ENCODE results near the gene NADSYN1.
A peak's percentile ranks its signal among the peaks of the same experiment; 100 is the strongest.

The NADSYN1 gene

DNA sequence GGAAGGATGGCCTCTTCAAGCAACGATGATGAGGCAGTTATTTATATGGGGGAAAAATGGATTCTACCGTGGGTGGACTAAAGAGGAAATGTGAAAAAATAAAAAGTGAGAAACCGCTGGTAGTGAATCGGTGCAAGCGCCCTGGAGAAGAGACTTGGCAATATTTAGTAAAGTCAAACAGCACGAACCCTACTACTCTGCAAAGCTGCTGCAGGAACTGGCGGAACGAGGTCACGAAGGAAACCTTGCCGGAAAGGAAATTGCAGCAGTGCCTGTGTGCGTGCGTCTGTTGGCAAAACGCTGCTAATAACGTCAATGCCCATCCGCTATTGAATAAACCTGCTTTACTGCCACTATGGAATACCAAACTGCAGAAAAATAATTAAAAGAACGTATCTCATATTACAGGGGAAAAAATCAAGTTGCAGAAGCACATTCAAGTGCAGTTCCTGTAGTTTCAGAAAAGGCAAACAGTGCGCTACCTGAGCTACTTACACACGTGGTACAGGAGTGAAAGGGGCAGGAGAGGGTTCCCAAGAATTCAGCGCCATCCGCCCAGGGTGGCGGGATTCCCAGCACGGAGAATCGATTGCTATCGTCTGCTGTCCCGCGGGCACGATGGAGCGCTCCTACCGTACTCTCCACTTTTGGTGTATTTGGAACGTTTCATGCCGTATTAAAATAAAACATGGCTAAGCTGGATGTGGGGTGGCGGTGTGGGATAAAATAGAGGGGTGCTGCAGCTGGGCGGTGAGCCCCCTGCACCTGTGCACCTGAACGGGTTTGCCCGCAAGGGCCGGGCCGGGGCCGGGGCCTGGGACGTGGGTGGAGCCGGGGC, 585 bp upstream of the NADSYN1 start:
- Histone ChIP-seq H3K9me3 (ENCODE audit: control insufficient read depth, low read length) (no peaks in the 10 kb centered on the region), H3K4me1 (no peaks in the 10 kb centered on the region), H3K79me2 (peaks cover 4% of the 10 kb centered on the region), H3K36me3 (ENCODE audit: control insufficient read depth, insufficient read depth, low read length) (no peaks in the 10 kb centered on the region), H3K27me3 (ENCODE audit: control insufficient read depth, insufficient read depth, low read length) (no peaks in the 10 kb centered on the region), H3K4me2 (ENCODE audit: low read length) (peak overlapping the region; percentile 93), H3K9ac (no peak overlapping the region), H3K27ac (peak overlapping the region; percentile 75), H2AFZ (peak overlapping the region; percentile 83), H3K4me3 (ENCODE audit: low read depth, low read length) (peak overlapping the region; percentile 85)
- TF ChIP-seq, protein P1, sequence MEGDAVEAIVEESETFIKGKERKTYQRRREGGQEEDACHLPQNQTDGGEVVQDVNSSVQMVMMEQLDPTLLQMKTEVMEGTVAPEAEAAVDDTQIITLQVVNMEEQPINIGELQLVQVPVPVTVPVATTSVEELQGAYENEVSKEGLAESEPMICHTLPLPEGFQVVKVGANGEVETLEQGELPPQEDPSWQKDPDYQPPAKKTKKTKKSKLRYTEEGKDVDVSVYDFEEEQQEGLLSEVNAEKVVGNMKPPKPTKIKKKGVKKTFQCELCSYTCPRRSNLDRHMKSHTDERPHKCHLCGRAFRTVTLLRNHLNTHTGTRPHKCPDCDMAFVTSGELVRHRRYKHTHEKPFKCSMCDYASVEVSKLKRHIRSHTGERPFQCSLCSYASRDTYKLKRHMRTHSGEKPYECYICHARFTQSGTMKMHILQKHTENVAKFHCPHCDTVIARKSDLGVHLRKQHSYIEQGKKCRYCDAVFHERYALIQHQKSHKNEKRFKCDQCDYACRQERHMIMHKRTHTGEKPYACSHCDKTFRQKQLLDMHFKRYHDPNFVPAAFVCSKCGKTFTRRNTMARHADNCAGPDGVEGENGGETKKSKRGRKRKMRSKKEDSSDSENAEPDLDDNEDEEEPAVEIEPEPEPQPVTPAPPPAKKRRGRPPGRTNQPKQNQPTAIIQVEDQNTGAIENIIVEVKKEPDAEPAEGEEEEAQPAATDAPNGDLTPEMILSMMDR (IDR thresholded peaks at IDR 0.05), result no peak

DNA sequence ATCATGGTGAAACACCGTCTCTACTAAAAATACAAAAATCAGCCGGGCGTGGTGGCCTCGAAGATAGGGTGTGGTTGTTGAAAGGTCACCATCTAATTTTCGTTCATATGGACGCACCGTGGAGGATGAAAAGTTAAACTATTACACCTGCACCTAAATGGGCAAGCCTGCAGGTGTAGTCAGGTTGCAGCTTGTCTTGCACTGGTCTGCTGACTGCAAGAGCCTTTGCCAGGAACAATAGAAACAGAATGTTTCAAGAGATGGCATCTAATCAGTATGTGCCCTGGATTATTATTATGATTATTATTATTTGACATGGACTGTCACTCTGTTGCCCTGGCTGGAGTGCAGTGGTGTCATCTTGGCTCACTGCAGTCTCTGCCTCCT, 908 bp downstream of the NADSYN1 start:
- H3K27me3 ChIP-seq (ENCODE audit: control insufficient read depth, insufficient read depth, low read length), result no peaks in the 10 kb centered on the region
- H3K4me3 ChIP-seq (ENCODE audit: low read depth, low read length), result no peak overlapping the region
- H3K79me2 ChIP-seq, result peaks cover 4% of the 10 kb centered on the region
- no peaks in the 10 kb centered on the region for H3K9me3 ChIP-seq (ENCODE audit: control insufficient read depth, low read length)
- no peaks in the 10 kb centered on the region for H3K36me3 ChIP-seq (ENCODE audit: control insufficient read depth, insufficient read depth, low read length)
- no peaks in the 10 kb centered on the region for H3K4me1 ChIP-seq
- no peak overlapping the region for H3K9ac ChIP-seq
- H3K27ac ChIP-seq, result no peak overlapping the region
- peak overlapping the region; percentile 83 for H3K4me2 ChIP-seq (ENCODE audit: low read length)
- TF ChIP-seq, protein P1 (IDR thresholded peaks at IDR 0.05), result no peak
- H2AFZ ChIP-seq, result no peak overlapping the region

DNA sequence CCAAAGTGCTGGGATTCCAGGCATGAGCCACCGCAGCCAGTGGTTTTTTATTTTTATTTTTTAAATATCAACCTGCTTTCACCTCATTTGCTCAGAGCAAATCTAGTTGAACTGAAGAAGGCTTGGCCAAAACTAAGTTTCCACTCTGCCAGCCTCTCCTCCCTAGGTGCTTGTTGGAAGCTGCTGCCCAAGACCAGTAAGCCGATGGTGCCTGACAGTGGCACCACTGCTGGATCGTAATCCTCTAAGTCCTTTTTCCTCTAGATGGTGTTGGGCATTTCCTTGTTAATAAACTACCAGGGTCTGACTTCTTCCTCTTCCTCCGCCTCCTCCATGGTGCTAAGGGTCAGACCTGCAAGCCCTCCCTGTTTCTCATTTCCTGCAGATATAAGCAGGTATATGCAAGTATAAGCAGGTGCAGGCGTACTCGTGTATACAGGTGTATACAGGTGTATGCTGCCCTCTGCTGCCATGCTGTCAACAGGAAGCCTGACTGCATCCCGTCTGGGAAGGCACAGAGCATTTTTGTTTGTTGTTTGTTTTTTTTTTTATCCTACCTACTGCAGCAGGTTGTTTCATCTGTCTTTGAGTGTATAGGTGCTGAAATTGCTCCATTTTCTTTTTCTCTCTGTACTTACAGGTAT, 1.6 kb downstream of the NADSYN1 start:
- H3K36me3 ChIP-seq (ENCODE audit: control insufficient read depth, insufficient read depth, low read length), result no peaks in the 10 kb centered on the region
- no peak overlapping the region for H3K9ac ChIP-seq
- no peak overlapping the region for H3K27ac ChIP-seq
- no peak overlapping the region for H3K4me3 ChIP-seq (ENCODE audit: low read depth, low read length)
- no peaks in the 10 kb centered on the region for H3K4me1 ChIP-seq
- H3K27me3 ChIP-seq (ENCODE audit: control insufficient read depth, insufficient read depth, low read length), result no peaks in the 10 kb centered on the region
- H3K4me2 ChIP-seq (ENCODE audit: low read length), result no peak overlapping the region
- no peak overlapping the region for H2AFZ ChIP-seq
- H3K79me2 ChIP-seq, result peaks cover 4% of the 10 kb centered on the region
- H3K9me3 ChIP-seq (ENCODE audit: control insufficient read depth, low read length), result no peaks in the 10 kb centered on the region
- TF ChIP-seq, protein P1 (IDR thresholded peaks at IDR 0.05), result peak; percentile 6

DNA sequence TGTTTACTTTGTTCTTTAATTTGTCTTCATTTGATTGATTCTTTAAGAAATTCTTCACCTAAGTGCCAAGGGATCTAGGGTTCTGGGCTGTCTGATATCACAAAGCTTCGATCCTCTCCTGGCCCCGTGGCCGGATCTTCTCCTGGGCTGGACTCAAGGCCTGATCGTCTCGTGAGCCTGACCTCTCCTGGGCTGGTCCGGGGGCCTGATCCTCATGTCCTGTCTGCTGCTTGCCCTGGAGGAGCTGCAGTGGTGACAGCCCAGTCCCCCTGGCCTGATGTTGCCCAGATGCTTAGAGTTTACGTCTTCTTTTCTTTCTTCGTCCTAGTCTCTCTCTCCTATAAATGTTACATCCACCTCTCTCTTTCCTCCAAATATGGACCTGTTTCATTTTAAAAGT, 3.3 kb downstream of the NADSYN1 start:
- H3K4me1 ChIP-seq, result no peaks in the 10 kb centered on the region
- TF ChIP-seq, protein P1 (IDR thresholded peaks at IDR 0.05), result no peak
- H3K9me3 ChIP-seq (ENCODE audit: control insufficient read depth, low read length), result no peaks in the 10 kb centered on the region
- H3K9ac ChIP-seq, result no peak overlapping the region
- H3K27me3 ChIP-seq (ENCODE audit: control insufficient read depth, insufficient read depth, low read length), result no peaks in the 10 kb centered on the region
- H3K27ac ChIP-seq, result no peak overlapping the region
- H3K4me2 ChIP-seq (ENCODE audit: low read length), result no peak overlapping the region
- H3K36me3 ChIP-seq (ENCODE audit: control insufficient read depth, insufficient read depth, low read length), result no peaks in the 10 kb centered on the region
- H3K79me2 ChIP-seq, result peaks cover 4% of the 10 kb centered on the region
- H3K4me3 ChIP-seq (ENCODE audit: low read depth, low read length), result no peak overlapping the region
- H2AFZ ChIP-seq, result no peak overlapping the region
